GM18867 (cell line): ENCODE results near the gene GPD1.

Source experiments
- ATAC-seq: cut with Tn5 transposase; IDR thresholded peaks from one replicate; pipeline ENCODE4 v1.9.1; 2021; ENCODE audit warnings: mild to moderate bottlenecking, moderate library complexity; ENCODE audit not compliant: unreplicated experiment

The GPD1 gene

DNA sequence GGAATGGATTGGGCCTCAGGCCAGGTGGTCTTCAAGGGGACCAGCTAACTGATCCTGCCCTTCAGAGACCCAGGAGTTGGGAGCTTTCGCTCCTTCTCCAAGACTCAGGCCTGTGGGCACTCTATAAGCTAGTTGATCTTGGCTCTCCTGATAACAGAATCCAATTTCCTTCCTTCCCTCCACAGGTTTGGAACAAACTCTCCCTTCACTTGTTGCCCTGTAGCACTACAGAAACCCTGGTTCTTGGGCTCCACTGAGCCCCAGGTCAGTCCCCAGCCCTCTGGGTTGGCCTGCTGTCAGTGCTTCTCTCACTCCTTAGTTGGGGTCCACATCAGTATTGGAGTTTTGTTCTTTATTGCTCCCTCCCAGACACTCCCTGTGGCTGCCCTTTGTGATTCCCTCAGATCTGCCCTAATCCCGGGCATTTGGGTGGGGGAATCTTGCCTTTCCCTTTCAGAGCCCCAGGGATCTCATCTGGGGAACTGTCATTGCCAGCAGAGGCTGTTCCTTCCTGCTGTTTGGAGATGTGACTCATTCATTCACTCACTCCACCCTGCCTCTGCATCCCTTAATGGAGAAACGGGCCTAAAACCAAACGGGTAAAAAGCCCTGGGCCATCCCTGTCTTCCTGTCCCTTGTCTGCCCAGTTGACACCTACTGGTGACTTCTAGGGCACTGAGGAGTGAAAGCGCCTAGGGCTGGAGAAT is 4.4 kb upstream of the GPD1 start:
- no peak for ATAC-seq

- ATAC-seq, result no peak
Observed at GRCh38 chr12:50100561-50100960, 3.2 kb upstream of the GPD1 start.

- ATAC-seq, result no peak
Observed at GRCh38 chr12:50101663-50102062, 2.1 kb upstream of the GPD1 start.

GRCh38 chr12:50102131-50102531 is 1.7 kb upstream of the GPD1 start:
- no peak for ATAC-seq

DNA sequence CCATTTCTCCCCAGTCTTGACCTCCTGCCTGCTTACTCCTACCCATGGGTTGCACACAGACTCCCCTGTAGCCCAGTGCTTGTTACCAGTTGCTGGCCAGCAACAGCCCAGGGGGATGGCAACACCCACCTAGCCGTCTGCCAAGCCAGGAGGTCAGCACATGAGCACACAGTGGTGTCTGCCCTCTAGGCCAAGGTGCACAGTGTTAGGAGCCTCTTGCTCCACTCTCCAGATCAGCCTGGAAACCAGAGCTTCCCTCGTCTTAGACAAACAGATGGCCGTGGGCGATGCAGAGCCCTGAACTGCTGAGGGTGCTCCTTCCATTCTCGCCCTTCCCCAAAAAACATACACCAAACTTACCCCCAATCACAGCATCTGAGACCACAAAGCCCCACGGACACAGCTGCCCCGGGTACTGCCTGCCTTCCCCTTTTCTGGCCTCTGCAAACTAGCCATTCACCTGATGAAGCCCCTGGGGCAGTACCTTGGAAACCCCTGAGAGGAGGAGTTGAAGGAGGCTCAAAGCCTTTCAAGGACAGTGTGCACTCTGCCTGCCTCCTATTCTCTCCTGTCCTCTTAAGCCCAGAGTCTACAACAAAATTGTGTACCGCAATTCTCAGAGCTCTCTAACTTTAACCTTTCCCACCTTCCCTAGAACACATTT is 1.0 kb upstream of the GPD1 start:
- ATAC-seq, result no peak

DNA sequence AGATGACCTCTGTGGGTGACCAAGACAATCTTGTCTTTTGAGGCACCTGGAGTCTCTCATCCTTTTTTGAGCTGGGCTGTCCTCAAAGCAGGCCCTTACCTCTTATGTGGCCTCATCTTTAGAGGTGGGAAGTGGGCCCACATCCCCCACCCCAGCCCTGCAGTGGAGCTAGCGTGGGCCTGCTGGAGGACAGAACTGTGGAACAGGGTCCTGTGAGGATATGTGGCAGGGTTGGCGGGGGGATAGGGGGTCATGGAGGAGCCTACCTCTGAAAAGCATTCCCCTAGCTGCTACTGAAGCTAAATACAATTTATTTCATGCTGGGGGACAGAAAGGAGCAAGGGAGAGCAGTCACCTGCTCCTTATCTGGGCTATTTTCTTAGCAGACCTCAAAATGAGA is 457 bp upstream of the GPD1 start:
- ATAC-seq, result no peak

GRCh38 chr12:50104417-50105366 is 884 bp downstream of the GPD1 start:
- ATAC-seq, result no peak

DNA sequence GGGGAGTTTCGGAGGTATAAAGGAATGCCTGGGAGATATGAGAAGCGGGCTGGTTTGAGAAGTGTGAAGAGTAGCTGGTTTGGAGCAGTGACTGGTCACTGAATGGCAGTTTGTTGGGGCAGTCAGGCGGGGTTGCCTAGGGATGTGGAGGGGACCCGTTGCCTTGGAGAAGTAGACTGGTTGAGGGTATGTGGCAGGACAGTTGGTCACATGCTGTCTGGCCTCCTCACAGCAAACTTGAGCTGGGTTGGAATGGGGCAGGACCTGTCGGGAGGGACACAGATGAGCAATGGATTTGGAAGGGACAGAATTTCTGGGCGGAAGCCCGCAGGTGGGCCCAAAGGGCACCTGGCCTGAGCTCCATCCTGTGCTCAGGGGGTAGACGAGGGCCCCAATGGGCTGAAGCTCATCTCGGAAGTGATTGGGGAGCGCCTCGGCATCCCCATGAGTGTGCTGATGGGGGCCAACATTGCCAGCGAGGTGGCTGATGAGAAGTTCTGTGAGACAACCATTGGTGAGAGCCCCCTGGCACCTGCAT is 2.2 kb downstream of the GPD1 start:
- ATAC-seq, result no peak

- no peak for ATAC-seq
Observed at GRCh38 chr12:50106907-50107306, 3.1 kb downstream of the GPD1 start.

DNA sequence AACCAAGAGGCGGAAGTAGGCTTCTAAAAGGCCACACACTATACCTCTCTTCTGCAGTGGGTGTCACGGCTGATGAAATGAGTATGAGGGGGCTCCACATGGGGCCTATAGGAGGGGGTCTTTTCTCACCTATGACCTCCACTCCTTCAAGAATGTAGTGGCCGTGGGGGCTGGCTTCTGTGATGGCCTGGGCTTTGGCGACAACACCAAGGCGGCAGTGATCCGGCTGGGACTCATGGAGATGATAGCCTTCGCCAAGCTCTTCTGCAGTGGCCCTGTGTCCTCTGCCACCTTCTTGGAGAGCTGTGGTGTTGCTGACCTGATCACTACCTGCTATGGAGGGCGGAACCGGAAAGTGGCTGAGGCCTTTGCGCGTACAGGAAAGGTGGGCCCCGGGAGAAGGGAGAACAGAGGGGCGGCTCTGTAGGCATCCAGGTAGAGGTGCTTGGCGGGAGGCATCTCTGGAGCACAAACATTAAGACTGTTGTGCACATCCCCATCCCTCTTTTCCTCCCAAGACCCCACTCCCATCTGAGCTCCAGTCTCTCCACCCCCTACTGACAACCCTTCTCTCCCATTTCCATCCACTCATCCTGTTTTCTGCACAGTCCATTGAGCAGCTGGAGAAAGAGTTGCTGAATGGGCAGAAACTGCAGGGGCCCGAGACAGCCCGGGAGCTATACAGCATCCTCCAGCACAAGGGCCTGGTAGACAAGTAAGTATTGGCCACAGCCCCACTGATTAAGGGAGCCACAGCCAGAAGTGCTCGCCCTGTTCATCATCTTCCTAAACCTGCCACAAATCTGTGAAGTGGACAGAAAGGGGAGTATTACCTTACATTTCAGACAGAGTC is 3.8 kb downstream of the GPD1 start:
- ATAC-seq, result no peak

DNA sequence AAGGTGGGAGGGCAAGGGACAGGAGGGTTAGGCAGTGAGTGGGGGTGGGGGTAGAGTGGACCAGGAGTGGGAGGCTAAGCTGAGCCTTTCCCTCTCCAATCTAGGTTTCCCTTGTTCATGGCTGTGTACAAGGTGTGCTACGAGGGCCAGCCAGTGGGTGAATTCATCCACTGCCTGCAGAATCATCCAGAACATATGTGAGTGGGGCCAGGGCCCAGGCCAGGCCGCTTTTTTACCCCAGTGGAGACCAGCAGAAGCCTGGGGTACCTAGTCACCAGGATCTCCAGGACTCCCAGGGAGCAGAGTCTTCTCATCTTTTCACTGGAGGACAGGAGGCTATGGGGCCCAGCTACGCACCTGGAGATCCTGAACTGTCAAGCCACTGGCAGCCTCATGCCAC is 5.5 kb downstream of the GPD1 start:
- no peak for ATAC-seq

GRCh38 chr12:50110127-50110761 is 6.4 kb downstream of the GPD1 start:
- no peak for ATAC-seq

GRCh38 chr12:50110762-50111351 is 7.0 kb downstream of the GPD1 start:
- ATAC-seq, result no peak

DNA sequence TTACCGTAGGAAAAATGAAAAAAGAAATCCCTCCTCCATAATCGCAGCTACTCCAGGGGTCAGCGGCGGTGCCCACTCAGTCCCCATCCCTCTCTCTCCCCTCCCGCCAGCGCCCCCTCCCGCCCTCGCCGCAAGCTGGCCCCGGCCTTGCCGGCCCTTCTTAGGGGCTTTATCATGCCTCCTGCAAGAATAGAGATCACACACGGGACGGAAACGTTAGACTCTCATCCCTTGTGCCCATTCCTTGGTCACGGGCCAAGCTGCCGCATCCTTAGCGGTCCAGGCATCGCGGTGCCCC is 7.5 kb downstream of the GPD1 start:
- peak; percentile 1 for ATAC-seq

- ATAC-seq, result peak; percentile 80
Observed at GRCh38 chr12:50111693-50112455, 8.1 kb downstream of the GPD1 start, which contains the start of gene COX14. Gene COX14, plus strand, starts transcription at chr12:50112236. Its CDS starts 7,808 bp downstream, at chr12:50120044.

DNA sequence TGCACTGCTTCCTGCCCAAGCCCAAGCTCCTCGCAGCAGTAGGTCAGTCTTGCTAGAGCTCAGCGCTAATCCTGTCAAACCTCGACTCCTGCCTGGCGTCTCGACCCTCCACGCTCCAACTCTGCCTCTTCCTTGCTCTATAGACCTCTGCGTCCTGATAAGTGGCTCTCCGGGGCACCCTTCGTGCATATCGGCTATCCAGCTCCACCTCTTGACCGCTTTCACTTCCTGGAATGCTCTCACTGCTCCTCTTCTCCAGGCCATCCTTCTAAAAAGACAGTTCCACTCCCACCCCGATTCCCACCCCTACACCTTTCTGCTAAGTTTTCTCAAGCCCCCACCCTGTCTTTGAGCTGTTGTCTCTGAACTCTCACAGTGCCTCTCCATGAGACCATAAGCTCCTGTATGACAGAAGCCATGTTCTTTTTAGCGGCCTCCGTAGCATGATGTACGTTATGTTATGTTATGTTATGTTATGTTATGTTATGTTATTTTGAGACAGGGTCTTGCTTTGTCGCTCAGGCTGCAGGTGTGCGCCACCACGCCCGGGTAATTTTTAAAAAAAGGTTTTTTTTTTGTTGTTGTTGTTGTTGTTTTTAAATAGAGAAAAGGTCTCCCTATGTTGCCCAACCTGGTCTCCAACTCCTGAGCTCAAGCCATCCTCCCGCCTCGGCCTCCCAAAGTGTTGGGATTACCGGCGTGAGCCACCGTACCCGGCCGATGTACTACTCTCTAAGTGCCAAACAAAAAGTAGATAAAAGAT is 8.8 kb downstream of the GPD1 start:
- no peak for ATAC-seq

- ATAC-seq, result no peak
Observed at GRCh38 chr12:50117057-50117622, 13.3 kb downstream of the GPD1 start.

- no peak for ATAC-seq
Observed at GRCh38 chr12:50119387-50119786, 15.6 kb downstream of the GPD1 start.
